Loucy (cell line): ENCODE data around the gene SNX8.

Experiments
- EZH2phosphoT487 ChIP-seq: fragments of 200-600 bp; IDR thresholded peaks from 2 replicates; pipeline ENCODE4 v1.6.1; 2018; ENCODE audit warnings: antibody characterized with exemption, mild to moderate bottlenecking, moderate library complexity, borderline replicate concordance
- TF ChIP-seq, protein P1 (sequence below): fragments of 200-600 bp; sonication (generic); conservative IDR thresholded peaks from 2 replicates; pipeline ENCODE4 v1.5.1; 2014; ENCODE audit warnings: mild to moderate bottlenecking, antibody characterized with exemption, low read length

DNA sequence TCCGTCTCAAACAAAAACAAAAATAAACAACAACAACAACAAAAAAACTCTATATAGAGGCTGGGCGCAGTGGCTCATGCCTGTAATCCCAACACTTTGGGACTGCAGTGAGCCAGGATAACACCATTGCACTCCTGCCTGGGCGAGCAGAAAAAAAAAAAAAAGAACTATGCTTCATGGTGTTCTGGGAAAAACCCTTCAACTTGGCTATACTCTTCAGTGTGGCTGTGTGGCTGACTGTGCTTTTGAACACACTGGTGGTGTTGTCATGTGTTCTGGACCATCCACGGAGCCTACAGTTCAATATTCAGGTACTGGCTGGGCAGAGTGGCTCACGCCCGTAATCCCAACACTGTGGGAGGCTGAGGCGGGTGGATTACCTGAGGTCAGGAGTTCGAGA is 26.5 kb downstream of the SNX8 start:
- TF ChIP-seq, protein P1, sequence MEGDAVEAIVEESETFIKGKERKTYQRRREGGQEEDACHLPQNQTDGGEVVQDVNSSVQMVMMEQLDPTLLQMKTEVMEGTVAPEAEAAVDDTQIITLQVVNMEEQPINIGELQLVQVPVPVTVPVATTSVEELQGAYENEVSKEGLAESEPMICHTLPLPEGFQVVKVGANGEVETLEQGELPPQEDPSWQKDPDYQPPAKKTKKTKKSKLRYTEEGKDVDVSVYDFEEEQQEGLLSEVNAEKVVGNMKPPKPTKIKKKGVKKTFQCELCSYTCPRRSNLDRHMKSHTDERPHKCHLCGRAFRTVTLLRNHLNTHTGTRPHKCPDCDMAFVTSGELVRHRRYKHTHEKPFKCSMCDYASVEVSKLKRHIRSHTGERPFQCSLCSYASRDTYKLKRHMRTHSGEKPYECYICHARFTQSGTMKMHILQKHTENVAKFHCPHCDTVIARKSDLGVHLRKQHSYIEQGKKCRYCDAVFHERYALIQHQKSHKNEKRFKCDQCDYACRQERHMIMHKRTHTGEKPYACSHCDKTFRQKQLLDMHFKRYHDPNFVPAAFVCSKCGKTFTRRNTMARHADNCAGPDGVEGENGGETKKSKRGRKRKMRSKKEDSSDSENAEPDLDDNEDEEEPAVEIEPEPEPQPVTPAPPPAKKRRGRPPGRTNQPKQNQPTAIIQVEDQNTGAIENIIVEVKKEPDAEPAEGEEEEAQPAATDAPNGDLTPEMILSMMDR: no peak
- TF ChIP-seq EZH2phosphoT487: no peak
